ENCODE data around the gene PLK5.
A peak's percentile ranks its signal among the peaks of the same experiment; 100 is the strongest.

Gene PLK5

DNA sequence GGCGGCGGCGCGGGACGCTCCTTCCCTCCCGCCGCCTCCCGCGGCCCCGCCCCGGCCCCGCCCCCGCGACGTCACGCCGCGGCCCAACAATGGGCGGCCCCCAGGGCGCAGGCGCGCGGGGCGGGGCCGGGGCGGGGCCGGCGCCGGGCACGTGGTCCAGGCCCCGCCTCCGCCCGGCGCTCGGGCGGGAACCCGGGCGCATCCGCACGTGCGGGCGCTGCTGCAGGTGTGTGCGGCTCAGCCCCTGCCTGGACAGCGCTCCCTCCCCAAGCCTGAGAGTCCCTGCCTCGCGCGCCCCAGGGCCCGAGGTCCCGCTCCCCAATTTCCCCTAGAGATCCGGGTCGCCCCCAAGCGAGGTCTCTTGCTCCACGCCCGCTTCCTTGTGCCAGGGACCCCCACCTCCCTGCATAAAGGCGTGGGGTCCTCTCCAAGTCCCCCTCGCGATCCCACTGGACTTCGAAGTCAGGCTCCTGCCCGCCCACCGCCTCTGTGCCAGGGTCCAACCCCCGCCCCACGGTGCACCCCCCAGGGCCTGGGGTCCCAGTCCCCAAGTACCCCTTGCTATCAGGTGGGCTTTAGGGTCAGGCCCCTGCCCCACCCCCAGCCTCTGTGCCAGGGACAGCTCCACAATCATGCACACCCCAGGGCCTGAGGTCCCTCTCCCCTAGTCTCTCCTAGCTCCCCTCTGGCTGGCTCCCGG is 44.6 kb downstream of the PLK5 start, which contains the start of gene MEX3D:
MEX3D (minus strand) TSS at position 6 of the 700 bp plus-strand sequence. CDS start 267 bp downstream, outside the sequence.
- H3K4me1 ChIP-seq (ENCODE audit: control insufficient read depth in 1 of 2, insufficient read depth in 1 of 2, low read depth in 1 of 2, low read length in 1 of 2): peaks cover 5 to 12% of the 10 kb centered on the region in 2 experiments

DNA sequence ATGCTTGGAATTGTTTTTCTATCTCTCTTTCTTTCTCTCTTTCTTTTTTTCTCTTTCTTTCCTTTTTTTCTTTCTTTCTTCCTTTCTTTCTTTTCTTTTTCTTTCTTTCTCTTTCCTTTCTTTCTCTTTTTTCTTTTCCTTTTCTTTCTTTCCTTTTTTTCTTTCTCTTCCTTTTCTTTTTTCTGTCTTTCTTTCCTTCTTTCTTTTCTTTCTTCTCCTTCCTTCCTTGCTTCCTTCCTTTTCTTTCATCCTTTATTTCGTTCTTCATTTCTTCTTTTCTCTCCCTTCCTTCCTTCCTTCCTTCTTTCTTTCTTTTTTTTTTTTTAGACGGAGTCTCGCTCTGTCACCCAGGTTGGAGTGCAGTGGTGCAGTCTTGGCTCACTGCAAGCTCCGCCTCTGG is 46.1 kb downstream of the PLK5 start:
- H3K4me3 ChIP-seq (ENCODE audit: low read depth in 1 of 2, low read length in 1 of 2): no peak overlapping the region
- no peaks in the 10 kb centered on the region for H3K9me3 ChIP-seq
- H3K27me3 ChIP-seq: peaks cover 59% of the 10 kb centered on the region
- TF ChIP-seq, protein P1, sequence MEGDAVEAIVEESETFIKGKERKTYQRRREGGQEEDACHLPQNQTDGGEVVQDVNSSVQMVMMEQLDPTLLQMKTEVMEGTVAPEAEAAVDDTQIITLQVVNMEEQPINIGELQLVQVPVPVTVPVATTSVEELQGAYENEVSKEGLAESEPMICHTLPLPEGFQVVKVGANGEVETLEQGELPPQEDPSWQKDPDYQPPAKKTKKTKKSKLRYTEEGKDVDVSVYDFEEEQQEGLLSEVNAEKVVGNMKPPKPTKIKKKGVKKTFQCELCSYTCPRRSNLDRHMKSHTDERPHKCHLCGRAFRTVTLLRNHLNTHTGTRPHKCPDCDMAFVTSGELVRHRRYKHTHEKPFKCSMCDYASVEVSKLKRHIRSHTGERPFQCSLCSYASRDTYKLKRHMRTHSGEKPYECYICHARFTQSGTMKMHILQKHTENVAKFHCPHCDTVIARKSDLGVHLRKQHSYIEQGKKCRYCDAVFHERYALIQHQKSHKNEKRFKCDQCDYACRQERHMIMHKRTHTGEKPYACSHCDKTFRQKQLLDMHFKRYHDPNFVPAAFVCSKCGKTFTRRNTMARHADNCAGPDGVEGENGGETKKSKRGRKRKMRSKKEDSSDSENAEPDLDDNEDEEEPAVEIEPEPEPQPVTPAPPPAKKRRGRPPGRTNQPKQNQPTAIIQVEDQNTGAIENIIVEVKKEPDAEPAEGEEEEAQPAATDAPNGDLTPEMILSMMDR (IDR thresholded peaks at IDR 0.05): no peak
- no peak overlapping the region for H3K27ac ChIP-seq
- peaks cover 5 to 12% of the 10 kb centered on the region in 2 experiments for H3K4me1 ChIP-seq (ENCODE audit: control insufficient read depth in 1 of 2, insufficient read depth in 1 of 2, low read depth in 1 of 2, low read length in 1 of 2)
- H3K36me3 ChIP-seq: no peaks in the 10 kb centered on the region

More for the DNA sequence above, 44.6 kb downstream of the PLK5 start, which contains the start of gene MEX3D:
- Histone ChIP-seq H3K36me3 (no peaks in the 10 kb centered on the region), H3K9me3 (no peaks in the 10 kb centered on the region), H3K27me3 (peaks cover 74% of the 10 kb centered on the region), H3K27ac (no peak within 1 kb of the TSS), H3K4me3 (ENCODE audit: low read depth in 1 of 2, low read length in 1 of 2) (peak within 1 kb of the TSS; percentile 26 to 48)
- TF ChIP-seq, protein P1 (IDR thresholded peaks at IDR 0.05): no peak

DNA sequence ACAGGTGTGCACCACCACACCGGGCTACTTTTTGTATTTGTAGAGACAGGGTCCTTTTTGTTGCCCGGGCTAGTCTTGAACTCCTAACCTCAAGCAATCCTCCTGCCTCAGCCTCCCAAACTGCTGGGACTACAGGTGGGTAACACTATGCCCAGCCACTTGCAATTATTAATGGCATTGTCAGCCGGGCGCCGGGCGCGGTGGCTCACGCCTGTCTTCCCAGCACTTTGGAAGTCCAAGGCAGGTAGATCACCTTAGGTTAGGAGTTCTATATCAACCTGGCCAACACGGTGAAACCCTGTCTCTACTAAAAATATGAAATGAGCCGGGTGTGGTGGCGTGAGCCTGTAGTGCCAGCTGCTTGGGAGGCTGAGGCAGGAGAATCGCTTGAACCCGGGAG is 47.0 kb downstream of the PLK5 start:
- H3K27me3 ChIP-seq: peaks cover 50% of the 10 kb centered on the region
- H3K9me3 ChIP-seq: no peaks in the 10 kb centered on the region
- H3K36me3 ChIP-seq: no peaks in the 10 kb centered on the region
- H3K4me1 ChIP-seq (ENCODE audit: control insufficient read depth in 1 of 2, insufficient read depth in 1 of 2, low read depth in 1 of 2, low read length in 1 of 2): peaks cover 5 to 12% of the 10 kb centered on the region in 2 experiments
- no peak overlapping the region for H3K27ac ChIP-seq
- TF ChIP-seq, protein P1 (IDR thresholded peaks at IDR 0.05): no peak
- H3K4me3 ChIP-seq (ENCODE audit: low read depth in 1 of 2, low read length in 1 of 2): no peak overlapping the region

DNA sequence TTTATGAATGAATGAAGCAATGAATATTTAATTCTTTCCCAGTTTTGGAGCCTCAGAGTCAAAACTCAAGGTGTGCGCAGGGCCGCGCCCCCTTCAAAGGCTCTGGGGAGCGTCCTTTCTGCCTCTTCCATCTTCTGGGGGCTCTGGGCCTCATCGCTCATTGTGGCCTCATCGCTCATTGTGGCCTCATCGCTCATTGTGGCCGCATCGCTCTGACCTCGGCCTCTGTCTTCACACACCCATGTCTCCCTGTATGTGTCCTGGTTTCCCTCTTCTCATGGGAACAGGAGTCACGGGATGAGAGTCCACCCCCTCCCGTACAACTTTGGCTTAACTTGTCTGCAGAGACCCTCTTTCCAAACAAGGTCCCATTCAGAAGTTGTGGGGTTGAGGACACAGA is 47.5 kb downstream of the PLK5 start:
- no peak overlapping the region for H3K4me3 ChIP-seq (ENCODE audit: low read depth in 1 of 2, low read length in 1 of 2)
- H3K27me3 ChIP-seq: peaks cover 45% of the 10 kb centered on the region
- H3K36me3 ChIP-seq: peaks cover 3% of the 10 kb centered on the region
- TF ChIP-seq, protein P1 (IDR thresholded peaks at IDR 0.05): no peak
- H3K9me3 ChIP-seq: no peaks in the 10 kb centered on the region
- peaks cover 5 to 12% of the 10 kb centered on the region in 2 experiments for H3K4me1 ChIP-seq (ENCODE audit: control insufficient read depth in 1 of 2, insufficient read depth in 1 of 2, low read depth in 1 of 2, low read length in 1 of 2)
- H3K27ac ChIP-seq: no peak overlapping the region

DNA sequence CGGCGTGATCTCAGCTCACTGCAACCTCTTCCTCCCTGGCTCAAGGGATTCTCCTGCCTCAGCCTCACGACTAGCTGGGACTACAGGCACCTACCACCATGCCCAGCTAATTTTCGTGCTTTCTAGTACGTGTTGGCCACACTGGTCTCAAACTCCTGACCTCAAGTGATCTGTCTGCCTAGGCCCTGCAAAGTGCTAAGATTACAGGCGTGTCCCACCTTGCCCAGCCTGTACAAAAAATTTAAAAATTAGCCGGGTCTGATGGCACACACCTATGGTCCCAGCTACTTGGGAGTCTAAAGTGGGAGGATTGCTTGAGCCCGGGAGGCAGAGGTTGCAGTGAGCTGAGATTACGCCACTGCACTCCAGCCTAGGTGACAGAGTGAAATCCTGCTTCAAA is 48.9 kb downstream of the PLK5 start:
- no peak overlapping the region for H3K4me3 ChIP-seq (ENCODE audit: low read depth in 1 of 2, low read length in 1 of 2)
- H3K27ac ChIP-seq: no peak overlapping the region
- H3K9me3 ChIP-seq: no peaks in the 10 kb centered on the region
- TF ChIP-seq, protein P1 (IDR thresholded peaks at IDR 0.05): no peak
- peaks cover 17% of the 10 kb centered on the region for H3K36me3 ChIP-seq
- peaks cover 3 to 4% of the 10 kb centered on the region in 2 experiments for H3K4me1 ChIP-seq (ENCODE audit: control insufficient read depth in 1 of 2, insufficient read depth in 1 of 2, low read depth in 1 of 2, low read length in 1 of 2)
- peaks cover 34% of the 10 kb centered on the region for H3K27me3 ChIP-seq

Measured in neutrophil (primary cell).